Fibroblast of lung (primary cell): ENCODE data around the gene TBC1D7. TPM values are rescaled to one million over a fixed set of nuclear protein-coding genes. Genes with fewer than 3 reads are reported as not detected.

Experiments used
- DNase-seq, 2 donors: peaks; one replicate each; pipeline versions ENCODE4 v3.0.0 to v3.0.0-alpha.2; 2010; ENCODE audit warnings: low read depth in 2 of 2
- H2AFZ ChIP-seq: 2 replicates; pipeline ENCODE4 v1.5.1; 2012; ENCODE audit warnings: low read length, control low read depth, inconsistent platforms
- H3K27ac ChIP-seq: 2 replicates; pipeline ENCODE4 v1.5.1; 2011; ENCODE audit warnings: low read length, control low read depth; ENCODE audit not compliant: insufficient read depth
- H3K27me3 ChIP-seq: 2 replicates; pipeline ENCODE4 v1.5.1; 2011; ENCODE audit warnings: mild to moderate bottlenecking, low read length; ENCODE audit not compliant: control insufficient read depth, insufficient read depth
- H3K36me3 ChIP-seq: 2 replicates; pipeline ENCODE4 v1.5.1; 2011; ENCODE audit warnings: low read length; ENCODE audit not compliant: control insufficient read depth, insufficient read depth
- H3K4me1 ChIP-seq: 2 replicates; pipeline ENCODE4 v1.5.1; 2011; ENCODE audit warnings: low read length; ENCODE audit not compliant: control insufficient read depth, insufficient read depth; ENCODE audit errors: extremely low read depth
- H3K4me2 ChIP-seq: 2 replicates; pipeline ENCODE4 v1.5.1; 2011; ENCODE audit warnings: low read length, control low read depth; ENCODE audit not compliant: insufficient read depth; ENCODE audit errors: extremely low read depth
- H3K4me3 ChIP-seq, 4 experiments: fragments of 200-600 bp in 1 of 4; sonication (generic) in 1 of 4; replicated peaks in 1 of 4; 2 replicates each; pipeline ENCODE4 v1.5.1; 2011 to 2016; ENCODE audit warnings: low read length in 4 of 4, low read depth in 3 of 4, mild to moderate bottlenecking in 3 of 4, control low read depth in 2 of 4, inconsistent platforms in 1 of 4, mixed read lengths in 1 of 4; ENCODE audit not compliant: insufficient read depth in 1 of 4; ENCODE audit errors: control extremely low read depth in 1 of 4
- H3K79me2 ChIP-seq: 2 replicates; pipeline ENCODE4 v1.5.1; 2012; ENCODE audit warnings: mild to moderate bottlenecking, low read length, inconsistent platforms; ENCODE audit not compliant: control insufficient read depth, insufficient read depth
- H3K9ac ChIP-seq: 2 replicates; pipeline ENCODE4 v1.5.1; 2011; ENCODE audit warnings: mild to moderate bottlenecking, low read length, control low read depth; ENCODE audit not compliant: insufficient read depth
- H3K9me3 ChIP-seq: 2 replicates; pipeline ENCODE4 v1.5.1; 2012; ENCODE audit warnings: low read depth, low read length; ENCODE audit not compliant: control insufficient read depth, insufficient read depth
- H4K20me1 ChIP-seq: 2 replicates; pipeline ENCODE4 v1.5.1; 2011; ENCODE audit warnings: low read length; ENCODE audit not compliant: control insufficient read depth, insufficient read depth; ENCODE audit errors: extremely low read depth
- EZH2 ChIP-seq: IDR thresholded peaks from 2 replicates; pipeline ENCODE4 v1.5.1; 2012; ENCODE audit warnings: low read length, control low read depth, mild to moderate bottlenecking; ENCODE audit errors: missing control alignments
- polyA plus RNA-seq, 2 donors: library from polyadenylated mRNA; depleted of rRNA in 1 of 2; stranded (reverse) in 1 of 2; unstranded in 1 of 2; fragments of >200 nt; gene quantifications; 2 replicates each; pipeline ENCODE4 v1.2.1, GENCODE V29; 2011 to 2012; ENCODE audit warnings: missing spikeins in 1 of 2
- total RNA-seq: library from RNA; depleted of rRNA; stranded (reverse); fragments of >200 nt; gene quantifications from 2 replicates; pipeline ENCODE4 v1.2.1, GENCODE V29; 2014
- TF ChIP-seq, protein P1 (sequence below), 2 donors: IDR thresholded peaks in 1 of 2; conservative IDR thresholded peaks in 1 of 2; 1 replicate in 1 of 2; 2 replicates in 1 of 2; pipeline ENCODE4 v1.5.1; 2011 to 2012; ENCODE audit warnings: low read length in 2 of 2, control low read depth in 1 of 2, inconsistent platforms in 1 of 2, low read depth in 1 of 2, mild to moderate bottlenecking in 1 of 2

The TBC1D7 gene
- total and polyA plus RNA-seq, 2 donors (not counting 1 experiment from before 2014, with no cell fraction given): 19.3 to 31.1 TPM

DNA sequence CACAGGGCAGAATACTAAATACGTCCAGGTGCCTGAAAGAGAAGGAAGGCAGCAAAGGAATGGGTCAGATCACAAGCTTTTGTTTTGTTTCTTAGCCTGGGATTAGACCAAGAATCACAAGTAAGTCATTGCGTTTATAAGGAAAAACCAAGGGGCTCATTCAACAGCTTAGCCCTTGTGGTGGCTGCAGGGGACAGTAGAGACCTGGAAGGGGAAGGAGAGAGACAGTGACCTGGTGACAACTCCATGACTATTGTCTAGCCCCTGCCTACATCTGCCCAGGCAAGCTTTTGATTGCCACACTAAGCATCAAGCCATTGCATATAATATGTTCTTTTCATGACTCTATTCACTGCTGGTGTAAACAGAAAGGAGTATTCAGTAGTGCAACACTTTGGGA is 30.2 kb upstream of the TBC1D7 start:
- Histone ChIP-seq H2AFZ (no peak overlapping the region), H3K4me2 (no peak overlapping the region), H3K9me3 (no peaks in the 10 kb centered on the region), H4K20me1 (no peaks in the 10 kb centered on the region), H3K36me3 (no peaks in the 10 kb centered on the region), H3K27me3 (no peaks in the 10 kb centered on the region), H3K4me3 (no peak overlapping the region), H3K27ac (no peak overlapping the region), H3K4me1 (peaks cover 40% of the 10 kb centered on the region), H3K9ac (no peak overlapping the region), H3K79me2 (no peaks in the 10 kb centered on the region)
- no peak for DNase-seq
- TF ChIP-seq, protein P1, sequence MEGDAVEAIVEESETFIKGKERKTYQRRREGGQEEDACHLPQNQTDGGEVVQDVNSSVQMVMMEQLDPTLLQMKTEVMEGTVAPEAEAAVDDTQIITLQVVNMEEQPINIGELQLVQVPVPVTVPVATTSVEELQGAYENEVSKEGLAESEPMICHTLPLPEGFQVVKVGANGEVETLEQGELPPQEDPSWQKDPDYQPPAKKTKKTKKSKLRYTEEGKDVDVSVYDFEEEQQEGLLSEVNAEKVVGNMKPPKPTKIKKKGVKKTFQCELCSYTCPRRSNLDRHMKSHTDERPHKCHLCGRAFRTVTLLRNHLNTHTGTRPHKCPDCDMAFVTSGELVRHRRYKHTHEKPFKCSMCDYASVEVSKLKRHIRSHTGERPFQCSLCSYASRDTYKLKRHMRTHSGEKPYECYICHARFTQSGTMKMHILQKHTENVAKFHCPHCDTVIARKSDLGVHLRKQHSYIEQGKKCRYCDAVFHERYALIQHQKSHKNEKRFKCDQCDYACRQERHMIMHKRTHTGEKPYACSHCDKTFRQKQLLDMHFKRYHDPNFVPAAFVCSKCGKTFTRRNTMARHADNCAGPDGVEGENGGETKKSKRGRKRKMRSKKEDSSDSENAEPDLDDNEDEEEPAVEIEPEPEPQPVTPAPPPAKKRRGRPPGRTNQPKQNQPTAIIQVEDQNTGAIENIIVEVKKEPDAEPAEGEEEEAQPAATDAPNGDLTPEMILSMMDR (conservative IDR thresholded peaks at IDR 0.05 in 1 of 2, IDR thresholded peaks at IDR 0.05 in 1 of 2; ENCODE audit: low read depth in 1 of 2, low read length in 2 of 2): no peak
- no peak for TF ChIP-seq EZH2

DNA sequence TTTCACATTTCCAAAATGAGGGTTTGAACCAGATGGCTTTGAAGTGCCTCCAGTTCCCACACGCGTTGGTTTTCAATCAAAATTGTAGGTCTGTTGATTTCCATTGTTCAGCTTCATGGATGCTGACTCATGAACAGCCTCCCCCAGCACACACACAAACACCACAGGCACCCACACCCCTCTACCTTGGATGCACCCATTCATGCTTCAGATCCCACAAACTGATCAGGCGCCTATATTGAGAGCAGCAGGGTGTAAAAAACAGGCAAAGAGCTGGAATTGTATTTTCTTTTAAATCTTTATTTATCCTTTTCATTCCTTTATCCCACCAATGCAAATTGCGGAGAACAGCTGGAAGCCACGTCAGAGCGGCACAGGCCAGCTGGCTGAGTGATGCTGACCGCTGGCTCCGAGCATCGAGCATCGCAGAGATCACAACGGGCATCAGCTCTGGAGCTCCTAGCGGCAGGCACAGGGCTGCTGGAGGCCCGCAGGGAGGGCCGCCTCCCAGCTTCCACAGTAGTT is 29.3 kb upstream of the TBC1D7 start:
- H3K27ac ChIP-seq: peak overlapping the region; percentile 77
- DNase-seq: peak; percentile 79 to 82
- H3K36me3 ChIP-seq: no peaks in the 10 kb centered on the region
- no peaks in the 10 kb centered on the region for H4K20me1 ChIP-seq
- H3K9ac ChIP-seq: no peak overlapping the region
- H3K27me3 ChIP-seq: no peaks in the 10 kb centered on the region
- no peak for TF ChIP-seq EZH2
- TF ChIP-seq, protein P1 (conservative IDR thresholded peaks at IDR 0.05 in 1 of 2, IDR thresholded peaks at IDR 0.05 in 1 of 2; ENCODE audit: low read depth in 1 of 2, low read length in 2 of 2): peak in 1 of 2 donors; percentile 42
- H3K4me3 ChIP-seq: no peak overlapping the region
- H3K4me1 ChIP-seq: peaks cover 37% of the 10 kb centered on the region
- H2AFZ ChIP-seq: no peak overlapping the region
- H3K79me2 ChIP-seq: no peaks in the 10 kb centered on the region
- H3K4me2 ChIP-seq: peak overlapping the region; percentile 81
- H3K9me3 ChIP-seq: no peaks in the 10 kb centered on the region

DNA sequence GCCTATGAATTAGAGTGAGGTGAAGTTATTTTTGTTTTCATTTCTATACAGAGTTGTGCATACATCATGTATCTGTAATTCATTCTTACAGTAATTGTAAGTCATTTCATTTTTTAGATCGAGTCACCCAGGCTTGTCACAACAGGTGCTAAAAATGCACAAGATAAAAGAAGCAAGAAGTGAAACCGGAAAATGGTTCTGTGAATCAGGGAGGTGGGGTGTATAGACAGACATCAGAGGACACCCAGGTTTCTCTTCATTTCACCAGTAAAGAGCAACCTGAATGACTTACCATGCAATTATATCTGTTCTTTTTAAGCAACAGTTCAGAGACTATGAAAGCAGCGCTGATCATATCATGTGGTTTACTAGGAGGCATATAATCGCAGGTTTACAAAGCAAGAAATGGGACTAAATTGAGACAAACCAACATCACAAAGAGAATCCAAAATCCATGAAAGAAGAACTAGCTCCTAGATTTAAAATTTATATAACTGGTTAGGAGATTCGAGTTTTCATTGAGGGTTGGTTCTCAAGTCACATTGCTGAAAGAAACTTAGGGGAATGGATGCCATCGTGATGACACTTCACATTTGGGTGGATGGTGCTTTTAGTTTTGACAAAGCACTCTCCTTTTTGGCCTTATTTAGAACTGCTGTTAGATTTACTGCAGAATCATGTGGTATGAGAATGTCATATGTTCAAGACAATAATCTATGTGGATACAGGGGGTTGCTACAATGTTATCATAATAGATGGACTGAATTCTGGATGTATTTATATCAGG is 27.9 kb upstream of the TBC1D7 start:
- Histone ChIP-seq H3K27me3 (no peaks in the 10 kb centered on the region), H3K9ac (no peak overlapping the region)

More for the DNA sequence above, 27.9 kb upstream of the TBC1D7 start:
- Histone ChIP-seq H4K20me1 (no peaks in the 10 kb centered on the region), H3K4me3 (no peak overlapping the region), H3K27ac (peak overlapping the region; percentile 77), H3K36me3 (no peaks in the 10 kb centered on the region), H2AFZ (no peak overlapping the region), H3K4me1 (peaks cover 36% of the 10 kb centered on the region), H3K9me3 (no peaks in the 10 kb centered on the region), H3K79me2 (no peaks in the 10 kb centered on the region), H3K4me2 (peak overlapping the region; percentile 51)
- peak in 1 of 2 donors; percentile 36 for DNase-seq
- no peak for TF ChIP-seq EZH2
- TF ChIP-seq, protein P1 (conservative IDR thresholded peaks at IDR 0.05 in 1 of 2, IDR thresholded peaks at IDR 0.05 in 1 of 2; ENCODE audit: low read depth in 1 of 2, low read length in 2 of 2): no peak
